GM23338 (cell line): Measurements from ENCODE around the gene SBK3. TPM values are rescaled to one million over a fixed set of nuclear protein-coding genes. Genes with fewer than 3 reads are reported as not detected.

ENCODE experiments used
- ATAC-seq: fragments of 200-7000 bp; cut with Tn5 transposase; 3 replicates; pipeline ENCODE4 v1.9.1; 2020
- DNase-seq: peaks from one replicate; pipeline ENCODE4 v3.0.0-alpha.2; 2015; ENCODE audit warnings: low spot score
- H2AFZ ChIP-seq: fragments of 200-600 bp; sonication (generic); 2 replicates; pipeline ENCODE4 v1.8.0; 2016; ENCODE audit warnings: antibody characterized with exemption, mild to moderate bottlenecking, moderate library complexity
- H3F3A ChIP-seq: fragments of 200-600 bp; sonication (generic); replicated peaks from 2 replicates; pipeline ENCODE4 v1.8.0; 2017; ENCODE audit warnings: antibody characterized with exemption, mixed run types, low read depth
- H3K27ac ChIP-seq: fragments of 200-600 bp; sonication (generic); 2 replicates; pipeline ENCODE4 v1.6.1; 2016; ENCODE audit warnings: low read depth
- H3K27me3 ChIP-seq: fragments of 200-600 bp; sonication (generic); 2 replicates; pipeline ENCODE4 v1.8.0; 2016; ENCODE audit warnings: mild to moderate bottlenecking, mixed run types, moderate library complexity; ENCODE audit not compliant: insufficient read depth
- H3K36me3 ChIP-seq: fragments of 200-600 bp; sonication (generic); 2 replicates; pipeline ENCODE4 v1.8.0; 2016; ENCODE audit warnings: mild to moderate bottlenecking; ENCODE audit not compliant: insufficient read depth
- H3K4me1 ChIP-seq: fragments of 200-600 bp; sonication (generic); 2 replicates; pipeline ENCODE4 v1.8.0; 2016; ENCODE audit warnings: mild to moderate bottlenecking, moderate library complexity; ENCODE audit not compliant: insufficient read depth
- H3K4me2 ChIP-seq: fragments of 200-600 bp; sonication (generic); 2 replicates; pipeline ENCODE4 v1.7.1; 2017; ENCODE audit warnings: mixed run types
- H3K4me3 ChIP-seq: fragments of 200-600 bp; sonication (generic); 2 replicates; pipeline ENCODE4 v1.6.1; 2016; ENCODE audit warnings: mixed run types
- H3K79me2 ChIP-seq: fragments of 200-600 bp; sonication (generic); replicated peaks from 2 replicates; pipeline ENCODE4 v1.8.0; 2017; ENCODE audit warnings: mild to moderate bottlenecking; ENCODE audit not compliant: insufficient read depth
- H3K9me2 ChIP-seq: fragments of 200-600 bp; sonication (generic); 2 replicates; pipeline ENCODE4 v1.8.0; 2017; ENCODE audit not compliant: insufficient read depth
- H4K20me1 ChIP-seq: fragments of 200-600 bp; sonication (generic); replicated peaks from 2 replicates; pipeline ENCODE4 v1.8.0; 2017; ENCODE audit warnings: mild to moderate bottlenecking; ENCODE audit not compliant: insufficient read depth
- H3K27ac Mint-ChIP-seq: 2 replicates; pipeline ENCODE4 v1.8.0; 2020; ENCODE audit warnings: inconsistent platforms, mild to moderate bottlenecking, moderate library complexity, mixed read lengths
- H3K27me3 Mint-ChIP-seq: 3 replicates; pipeline ENCODE4 v1.8.0; 2022; ENCODE audit warnings: low read depth, mild to moderate bottlenecking, moderate library complexity, mixed read lengths, inconsistent platforms; ENCODE audit not compliant: insufficient read depth, poor library complexity
- H3K36me3 Mint-ChIP-seq: 3 replicates; pipeline ENCODE4 v1.8.0; 2021; ENCODE audit warnings: low read depth, mild to moderate bottlenecking, inconsistent platforms, moderate library complexity, mixed read lengths
- H3K4me1 Mint-ChIP-seq: 3 replicates; pipeline ENCODE4 v1.8.0; 2020; ENCODE audit warnings: mild to moderate bottlenecking, inconsistent platforms, mixed read lengths
- H3K4me3 Mint-ChIP-seq: 3 replicates; pipeline ENCODE4 v1.8.0; 2021; ENCODE audit warnings: moderate library complexity, mild to moderate bottlenecking, inconsistent platforms, mixed read lengths
- H3K9me3 Mint-ChIP-seq: 3 replicates; pipeline ENCODE4 v1.8.0; 2020; ENCODE audit warnings: moderate library complexity, mild to moderate bottlenecking, inconsistent platforms, mixed read lengths
- CREB1 ChIP-seq: fragments of 250-450 bp; sonication (Bioruptor Pico); IDR thresholded peaks from 2 replicates; pipeline ENCODE4 v1.5.0; 2020; ENCODE audit warnings: low read depth, mild to moderate bottlenecking, moderate library complexity
- EZH2 ChIP-seq: fragments of 200-600 bp; sonication (generic); IDR thresholded peaks from one replicate; pipeline ENCODE4 v1.8.0; 2017; ENCODE audit warnings: antibody characterized with exemption, mild to moderate bottlenecking, low read depth; ENCODE audit not compliant: unreplicated experiment
- EZH2phosphoT487 ChIP-seq: fragments of 200-600 bp; sonication (generic); IDR thresholded peaks from one replicate; pipeline ENCODE4 v1.8.1; 2018; ENCODE audit warnings: antibody characterized with exemption; ENCODE audit not compliant: unreplicated experiment
- JUNB ChIP-seq: IDR thresholded peaks from one replicate; pipeline ENCODE4 v1.6.1; 2016; ENCODE audit warnings: antibody characterized with exemption; ENCODE audit not compliant: unreplicated experiment
- NANOG ChIP-seq: IDR thresholded peaks from 2 replicates; pipeline ENCODE4 v1.6.1; 2016; ENCODE audit warnings: antibody characterized with exemption, borderline replicate concordance
- POLR2AphosphoS5 ChIP-seq: IDR thresholded peaks from 2 replicates; pipeline ENCODE4 v1.6.1; 2016; ENCODE audit warnings: antibody characterized with exemption, low read depth
- ZNF114 ChIP-seq: fragments of 250-450 bp; sonication (Bioruptor Pico); IDR thresholded peaks from 2 replicates; pipeline ENCODE4 v1.5.0; 2020; ENCODE audit warnings: mild to moderate bottlenecking, moderate library complexity
- ZNF462 ChIP-seq: fragments of 250-450 bp; sonication (Bioruptor Pico); IDR thresholded peaks from 2 replicates; pipeline ENCODE4 v1.5.0; 2020; ENCODE audit warnings: mild to moderate bottlenecking, moderate library complexity
- polyA plus RNA-seq: library from polyadenylated mRNA; unstranded; fragments of >200 nt; fragmentation: Nextera tagmentation; extraction: Ambion mirVana; gene quantifications from 2 replicates; pipeline ENCODE4 v1.2.1, GENCODE V29; 2016
- total RNA-seq: library from RNA; depleted of rRNA; stranded (reverse); fragments of >200 nt; shearing (Covaris generic); gene quantifications from 2 replicates; pipeline ENCODE4 v1.2.3, GENCODE V29; 2014
- TF ChIP-seq, protein P1 (sequence below), 2 experiments: fragments of 200-600 bp in 1 of 2; sonication (generic) in 1 of 2; conservative IDR thresholded peaks; 2 replicates each; pipeline versions ENCODE4 v1.5.1 to v1.6.1; 2016 to 2017; ENCODE audit warnings: antibody characterized with exemption in 2 of 2, low read depth in 2 of 2, mild to moderate bottlenecking in 2 of 2, moderate library complexity in 1 of 2
- TF ChIP-seq, protein P2 (sequence below): IDR thresholded peaks from one replicate; pipeline ENCODE4 v1.6.1; 2018; ENCODE audit warnings: antibody characterized with exemption; ENCODE audit not compliant: unreplicated experiment

The SBK3 gene
- total and polyA plus RNA-seq, 2 experiments from 2014 or later = 0.27 to 0.94 TPM

GRCh38 chr19:55528030-55528803, 17.1 kb downstream of the SBK3 start:
- peaks cover 16% of the 10 kb centered on the region for H3F3A ChIP-seq
- Mint-ChIP-seq H3K9me3 (no peaks in the 10 kb centered on the region), H3K36me3 (no peaks in the 10 kb centered on the region), H3K27ac (no peak overlapping the region), H3K27me3 (peaks cover 4% of the 10 kb centered on the region), H3K4me1 (peaks cover 3% of the 10 kb centered on the region), H3K4me3 (no peak overlapping the region)
- H3K4me1 ChIP-seq = no peaks in the 10 kb centered on the region
- no peaks in the 10 kb centered on the region for H3K36me3 ChIP-seq
- TF ChIP-seq EZH2phosphoT487 (no peak), ZNF114 (CRISPR knock-in tag) (no peak), CREB1 (CRISPR knock-in tag) (no peak), EZH2 (no peak), ZNF462 (no peak), NANOG (no peak), POLR2AphosphoS5 (no peak), JUNB (no peak)
- TF ChIP-seq, protein P1, sequence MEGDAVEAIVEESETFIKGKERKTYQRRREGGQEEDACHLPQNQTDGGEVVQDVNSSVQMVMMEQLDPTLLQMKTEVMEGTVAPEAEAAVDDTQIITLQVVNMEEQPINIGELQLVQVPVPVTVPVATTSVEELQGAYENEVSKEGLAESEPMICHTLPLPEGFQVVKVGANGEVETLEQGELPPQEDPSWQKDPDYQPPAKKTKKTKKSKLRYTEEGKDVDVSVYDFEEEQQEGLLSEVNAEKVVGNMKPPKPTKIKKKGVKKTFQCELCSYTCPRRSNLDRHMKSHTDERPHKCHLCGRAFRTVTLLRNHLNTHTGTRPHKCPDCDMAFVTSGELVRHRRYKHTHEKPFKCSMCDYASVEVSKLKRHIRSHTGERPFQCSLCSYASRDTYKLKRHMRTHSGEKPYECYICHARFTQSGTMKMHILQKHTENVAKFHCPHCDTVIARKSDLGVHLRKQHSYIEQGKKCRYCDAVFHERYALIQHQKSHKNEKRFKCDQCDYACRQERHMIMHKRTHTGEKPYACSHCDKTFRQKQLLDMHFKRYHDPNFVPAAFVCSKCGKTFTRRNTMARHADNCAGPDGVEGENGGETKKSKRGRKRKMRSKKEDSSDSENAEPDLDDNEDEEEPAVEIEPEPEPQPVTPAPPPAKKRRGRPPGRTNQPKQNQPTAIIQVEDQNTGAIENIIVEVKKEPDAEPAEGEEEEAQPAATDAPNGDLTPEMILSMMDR (conservative IDR thresholded peaks at IDR 0.05; ENCODE audit: low read depth in 2 of 2) = no peak
- TF ChIP-seq, protein P2, sequence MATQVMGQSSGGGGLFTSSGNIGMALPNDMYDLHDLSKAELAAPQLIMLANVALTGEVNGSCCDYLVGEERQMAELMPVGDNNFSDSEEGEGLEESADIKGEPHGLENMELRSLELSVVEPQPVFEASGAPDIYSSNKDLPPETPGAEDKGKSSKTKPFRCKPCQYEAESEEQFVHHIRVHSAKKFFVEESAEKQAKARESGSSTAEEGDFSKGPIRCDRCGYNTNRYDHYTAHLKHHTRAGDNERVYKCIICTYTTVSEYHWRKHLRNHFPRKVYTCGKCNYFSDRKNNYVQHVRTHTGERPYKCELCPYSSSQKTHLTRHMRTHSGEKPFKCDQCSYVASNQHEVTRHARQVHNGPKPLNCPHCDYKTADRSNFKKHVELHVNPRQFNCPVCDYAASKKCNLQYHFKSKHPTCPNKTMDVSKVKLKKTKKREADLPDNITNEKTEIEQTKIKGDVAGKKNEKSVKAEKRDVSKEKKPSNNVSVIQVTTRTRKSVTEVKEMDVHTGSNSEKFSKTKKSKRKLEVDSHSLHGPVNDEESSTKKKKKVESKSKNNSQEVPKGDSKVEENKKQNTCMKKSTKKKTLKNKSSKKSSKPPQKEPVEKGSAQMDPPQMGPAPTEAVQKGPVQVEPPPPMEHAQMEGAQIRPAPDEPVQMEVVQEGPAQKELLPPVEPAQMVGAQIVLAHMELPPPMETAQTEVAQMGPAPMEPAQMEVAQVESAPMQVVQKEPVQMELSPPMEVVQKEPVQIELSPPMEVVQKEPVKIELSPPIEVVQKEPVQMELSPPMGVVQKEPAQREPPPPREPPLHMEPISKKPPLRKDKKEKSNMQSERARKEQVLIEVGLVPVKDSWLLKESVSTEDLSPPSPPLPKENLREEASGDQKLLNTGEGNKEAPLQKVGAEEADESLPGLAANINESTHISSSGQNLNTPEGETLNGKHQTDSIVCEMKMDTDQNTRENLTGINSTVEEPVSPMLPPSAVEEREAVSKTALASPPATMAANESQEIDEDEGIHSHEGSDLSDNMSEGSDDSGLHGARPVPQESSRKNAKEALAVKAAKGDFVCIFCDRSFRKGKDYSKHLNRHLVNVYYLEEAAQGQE = no peak
- no peaks in the 10 kb centered on the region for H4K20me1 ChIP-seq
- no peaks in the 10 kb centered on the region for H3K9me2 ChIP-seq
- no peak overlapping the region for H2AFZ ChIP-seq
- H3K27ac ChIP-seq = no peak overlapping the region
- no peaks in the 10 kb centered on the region for H3K27me3 ChIP-seq
- no peak for DNase-seq
- H3K79me2 ChIP-seq = no peaks in the 10 kb centered on the region
- no peak for ATAC-seq
- no peak overlapping the region for H3K4me2 ChIP-seq
- no peak overlapping the region for H3K4me3 ChIP-seq
